Measurements from ENCODE around the gene TOP2B. TPM values are rescaled to one million over a fixed set of nuclear protein-coding genes. Genes with fewer than 3 reads are reported as not detected.

TOP2B gene
- total RNA-seq, 1 experiment from 2014 or later = 45.3 TPM

DNA sequence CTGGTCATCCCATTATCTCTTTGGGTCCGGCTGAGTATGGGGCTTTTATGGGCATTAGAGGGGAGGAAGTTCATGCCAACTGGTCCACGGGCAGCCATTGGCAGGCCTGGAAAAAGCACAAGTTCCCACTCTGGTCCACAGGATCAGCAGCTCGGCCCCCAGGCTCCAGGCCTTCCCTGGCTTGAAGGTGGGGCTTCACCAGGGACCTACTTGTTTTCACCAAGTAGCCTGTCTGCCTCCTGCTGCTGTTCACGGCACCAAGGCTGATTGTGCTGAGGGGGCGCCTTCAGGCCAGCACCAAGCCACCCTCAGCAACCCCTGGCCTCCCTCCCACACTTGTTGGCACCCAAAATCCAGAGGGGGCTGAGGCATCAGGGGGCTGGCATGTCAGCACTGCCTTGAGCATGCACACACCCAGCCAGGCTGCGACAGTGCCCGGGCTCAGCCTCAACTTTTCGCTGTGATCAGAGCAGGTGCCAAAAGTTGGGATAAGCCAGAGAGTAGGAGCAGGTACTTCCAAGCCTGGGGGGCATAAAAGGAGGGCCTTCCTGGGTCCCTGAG, 9.1 kb upstream of the TOP2B start:
- DNase-seq (ENCODE audit: low spot score) = no peak

DNA sequence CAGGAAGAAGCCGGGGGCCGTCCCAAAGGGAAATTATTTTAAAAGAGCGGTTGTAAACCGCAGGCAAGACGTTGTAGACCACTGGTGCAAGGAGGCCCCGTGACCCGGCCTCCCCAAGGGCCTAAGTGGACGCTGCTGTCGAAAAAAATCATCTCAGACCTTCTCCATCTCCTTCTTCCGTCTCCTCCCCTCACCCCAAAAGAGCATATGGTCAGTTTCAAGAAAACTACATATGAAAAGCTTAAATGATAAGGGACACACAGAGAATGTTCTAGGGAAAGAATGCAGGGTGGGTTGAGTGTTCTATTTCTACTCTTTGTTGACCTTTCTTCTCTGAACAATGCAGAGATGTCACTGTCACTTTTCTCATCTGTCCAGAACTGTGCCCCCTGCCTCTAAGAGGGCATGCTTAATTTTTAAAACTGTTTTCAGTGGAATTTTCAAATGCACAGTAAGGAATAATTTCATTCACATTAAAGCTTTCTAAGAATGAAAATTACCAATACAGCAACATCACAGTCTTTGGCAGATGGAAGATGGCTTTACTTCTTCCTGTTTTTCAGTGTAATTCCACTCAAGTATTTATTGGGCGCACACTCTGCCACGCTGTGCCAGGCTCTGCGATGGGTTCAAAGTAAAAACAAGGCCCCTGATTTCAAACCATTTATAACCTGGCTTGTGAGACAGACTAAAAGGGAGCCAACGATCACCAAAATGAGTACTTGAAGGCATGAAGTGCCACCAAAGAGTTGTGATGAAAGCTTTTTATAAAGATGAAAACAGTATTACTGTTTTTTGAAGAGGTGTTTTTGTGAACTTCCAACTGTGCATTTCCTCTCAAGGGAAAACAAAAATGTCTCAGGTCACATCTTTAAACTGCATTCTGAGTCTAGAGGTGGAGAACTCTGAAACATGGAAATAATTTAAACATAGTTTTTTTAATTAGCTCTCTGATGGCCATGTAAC, 891 bp upstream of the TOP2B start:
- no peak for DNase-seq (ENCODE audit: low spot score)

DNA sequence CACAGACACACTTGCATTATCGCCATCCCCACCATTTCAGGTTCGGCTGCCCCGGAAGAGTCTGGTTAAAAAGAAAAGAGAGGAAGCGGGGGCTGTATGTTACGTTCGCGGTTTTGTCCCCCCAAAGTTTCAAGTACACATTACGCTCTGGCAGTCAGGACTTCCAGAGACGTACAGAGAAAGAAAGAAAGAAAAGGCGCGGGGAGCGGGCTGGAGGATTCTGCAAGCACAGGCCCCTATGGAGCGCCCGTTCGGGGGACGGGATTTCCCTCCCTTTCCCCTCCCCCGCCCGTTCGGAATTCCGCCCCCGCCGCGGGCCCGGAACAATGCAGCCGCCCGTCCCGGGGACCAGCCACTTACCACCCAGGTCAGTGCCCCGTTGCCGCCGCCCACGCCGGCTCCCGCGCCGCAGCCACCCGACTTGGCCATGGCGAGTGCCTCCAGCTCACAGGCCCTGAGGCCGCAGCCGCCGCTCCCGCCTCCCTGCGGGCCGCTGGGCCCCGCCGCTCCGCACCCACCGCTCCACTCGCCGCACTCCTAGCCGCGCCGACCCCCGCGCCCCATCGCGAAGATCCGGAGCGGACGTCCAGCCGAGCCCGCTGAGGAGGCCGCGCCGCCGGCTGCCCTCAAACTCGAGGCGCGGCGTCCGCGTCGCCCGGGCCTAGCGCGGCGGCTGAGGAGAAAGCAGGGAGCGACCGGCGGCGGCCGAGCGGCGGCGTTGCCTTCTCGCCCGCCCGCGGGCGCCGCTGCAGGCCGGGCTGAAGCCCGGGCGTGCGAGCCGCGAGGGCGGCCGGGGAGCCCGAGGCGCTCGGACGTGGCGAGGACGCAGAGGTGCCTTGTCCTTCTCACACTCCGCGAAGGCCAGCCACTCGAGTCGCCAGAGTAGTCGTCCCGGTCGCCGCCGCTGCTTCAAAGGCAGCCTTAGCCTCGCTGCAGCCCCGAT, 567 bp downstream of the TOP2B start:
- no peak for DNase-seq (ENCODE audit: low spot score)

DNA sequence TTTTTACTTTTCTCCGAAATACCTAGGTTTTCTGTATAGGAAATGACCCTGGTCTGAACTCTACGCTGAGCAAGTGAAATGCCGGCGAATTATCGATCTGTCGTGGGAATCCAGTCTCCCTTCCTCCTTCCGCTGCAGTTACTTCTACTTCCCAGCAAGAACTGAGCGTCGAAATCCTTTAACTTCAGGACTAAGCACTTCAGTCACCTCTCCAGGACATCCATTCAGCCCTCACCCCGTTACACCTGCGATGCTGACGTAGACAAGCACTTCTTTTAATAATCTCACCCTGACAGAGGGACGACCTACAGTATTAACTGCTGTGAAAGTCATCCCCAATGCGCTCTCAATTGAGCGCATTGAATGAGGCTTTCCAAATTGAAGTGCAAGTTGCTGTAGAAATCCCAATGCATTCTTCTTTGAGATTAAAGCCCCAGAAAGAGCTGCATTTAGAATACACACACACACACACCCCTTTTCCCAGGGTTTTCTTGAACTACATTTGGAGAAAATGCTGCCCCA, 1.3 kb downstream of the TOP2B start:
- no peak for DNase-seq (ENCODE audit: low spot score)

DNA sequence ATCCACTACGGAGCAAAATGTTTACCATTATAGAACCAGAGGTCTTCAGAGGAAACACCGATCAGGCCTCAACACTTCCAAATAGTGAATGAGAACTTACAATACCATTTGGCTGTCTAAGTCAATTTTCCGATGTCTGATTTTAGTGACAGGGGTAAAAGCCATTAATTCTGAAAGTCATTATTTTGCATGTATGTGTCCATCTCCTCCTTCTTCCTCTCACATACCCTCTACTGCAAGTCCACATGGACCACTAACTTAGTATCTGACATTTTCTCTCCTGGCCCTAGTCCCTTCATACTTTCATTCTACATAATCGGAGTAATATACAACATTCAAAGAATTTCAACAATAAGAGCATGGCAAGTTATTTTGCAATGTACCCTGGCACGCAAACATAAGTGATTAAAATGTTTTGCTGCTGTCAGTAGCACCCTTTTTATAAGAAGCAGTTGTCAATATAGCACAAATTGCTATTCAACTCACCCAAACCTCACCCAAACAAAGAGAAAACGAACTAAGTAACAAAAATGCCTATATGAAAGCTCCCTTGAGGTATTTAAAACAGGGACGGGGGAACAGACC, 1.9 kb downstream of the TOP2B start:
- DNase-seq (ENCODE audit: low spot score) = no peak

DNA sequence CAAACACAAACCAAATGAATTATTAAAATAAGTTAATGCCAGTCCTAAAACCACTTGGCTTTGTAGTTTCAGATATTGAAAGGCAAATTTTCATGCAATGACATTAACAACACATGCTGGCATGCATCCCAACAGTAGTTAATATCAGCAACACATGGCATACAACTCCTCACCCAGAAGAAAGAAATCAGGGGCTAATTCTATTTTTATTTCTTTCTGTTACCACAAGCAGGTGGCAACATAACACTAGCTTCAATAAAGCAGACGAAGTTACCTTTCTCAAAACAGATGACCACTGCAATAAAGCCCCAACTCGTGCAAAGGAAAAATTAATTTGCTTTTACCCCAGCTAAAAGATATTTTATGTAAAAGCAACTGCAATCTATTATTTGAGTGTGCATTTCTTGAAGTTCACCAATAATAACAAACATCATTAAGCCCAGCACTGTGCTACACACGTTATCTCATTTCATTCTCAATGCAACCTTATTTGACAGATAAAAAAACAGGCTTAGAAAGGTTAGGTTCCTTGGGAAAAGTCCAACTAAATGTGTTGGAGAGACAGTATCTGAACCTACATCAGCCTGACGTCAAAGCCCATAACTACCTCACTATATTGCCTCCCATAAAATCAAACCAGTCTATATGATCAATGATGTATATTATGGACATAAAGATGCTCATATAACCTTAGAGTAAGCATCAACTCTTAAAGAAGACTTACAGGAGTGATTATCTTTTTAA, 2.8 kb downstream of the TOP2B start:
- no peak for DNase-seq (ENCODE audit: low spot score)

DNA sequence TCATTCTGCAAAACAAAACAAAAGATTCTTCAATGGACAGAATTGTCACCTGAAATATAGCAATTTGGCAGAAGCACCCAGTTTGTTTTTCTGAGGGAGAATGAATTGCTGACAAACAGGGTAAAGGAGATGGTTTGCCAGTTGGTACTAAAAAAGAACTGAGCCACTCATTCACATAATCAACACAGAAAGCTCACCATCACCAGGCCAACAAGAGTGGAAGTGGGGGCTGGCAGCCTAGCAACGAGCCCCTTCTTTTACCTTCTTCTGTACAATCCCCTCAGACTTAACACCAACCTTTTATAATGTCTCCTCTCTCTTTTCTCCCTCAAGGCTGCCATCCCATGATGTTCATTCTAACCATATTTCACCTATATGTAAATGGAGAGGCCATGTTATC, 5.9 kb downstream of the TOP2B start:
- DNase-seq (ENCODE audit: low spot score) = no peak

DNA sequence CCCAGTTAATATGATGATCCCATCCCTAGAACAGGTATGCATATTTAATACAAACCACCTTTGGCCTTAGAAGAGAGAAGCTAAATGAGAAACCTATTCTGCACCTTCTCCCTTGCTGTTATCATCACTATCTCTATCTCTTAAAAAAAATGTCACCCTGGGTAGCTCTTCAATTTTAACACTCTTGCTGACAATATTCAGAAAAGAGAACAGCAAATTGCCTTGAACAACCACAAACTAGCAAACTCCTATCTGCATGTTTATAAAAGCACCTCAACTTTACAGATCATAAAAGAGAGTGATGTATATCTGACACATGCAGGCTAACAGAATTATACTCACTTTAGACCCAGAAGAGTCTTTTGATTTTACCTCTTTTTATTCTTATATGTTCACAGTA, 7.4 kb downstream of the TOP2B start:
- DNase-seq (ENCODE audit: low spot score) = no peak

DNA sequence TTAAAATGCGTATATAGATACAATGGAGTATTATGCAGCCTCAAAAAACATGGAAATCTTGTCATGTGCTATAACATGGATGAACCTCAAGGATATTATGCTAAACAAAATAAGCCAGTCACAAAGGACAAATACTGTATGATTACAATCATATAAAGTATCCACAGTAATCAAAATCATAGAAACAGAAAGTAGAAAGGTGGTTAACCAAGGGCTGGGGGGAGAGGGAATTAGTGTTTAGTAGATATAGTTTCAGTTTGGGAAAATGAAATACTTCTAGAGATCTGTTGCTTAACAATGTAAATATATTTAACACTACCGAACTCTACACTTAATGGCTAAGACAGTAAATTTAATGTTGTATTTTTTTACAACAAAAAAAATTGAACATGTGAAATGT, 9.0 kb downstream of the TOP2B start:
- DNase-seq (ENCODE audit: low spot score) = no peak

DNA sequence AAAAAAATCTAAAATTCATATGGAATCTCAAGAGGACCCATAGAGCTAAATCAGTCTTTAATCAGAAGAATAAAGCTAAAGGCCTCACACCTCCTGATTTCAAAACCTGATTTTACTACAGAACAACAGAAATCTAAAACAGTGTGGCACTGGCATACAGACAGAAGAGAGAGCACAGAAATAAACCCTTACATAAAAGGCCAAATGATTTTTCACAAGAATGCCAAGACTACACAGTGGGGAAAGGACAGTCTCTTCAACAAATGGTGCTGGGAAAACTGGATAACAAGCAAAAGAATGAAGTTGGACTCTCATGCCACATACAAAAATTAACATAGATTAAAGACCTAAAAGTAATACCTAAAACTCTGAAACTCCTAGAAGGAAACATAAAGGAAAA, 10.1 kb downstream of the TOP2B start:
- no peak for DNase-seq (ENCODE audit: low spot score)

DNA sequence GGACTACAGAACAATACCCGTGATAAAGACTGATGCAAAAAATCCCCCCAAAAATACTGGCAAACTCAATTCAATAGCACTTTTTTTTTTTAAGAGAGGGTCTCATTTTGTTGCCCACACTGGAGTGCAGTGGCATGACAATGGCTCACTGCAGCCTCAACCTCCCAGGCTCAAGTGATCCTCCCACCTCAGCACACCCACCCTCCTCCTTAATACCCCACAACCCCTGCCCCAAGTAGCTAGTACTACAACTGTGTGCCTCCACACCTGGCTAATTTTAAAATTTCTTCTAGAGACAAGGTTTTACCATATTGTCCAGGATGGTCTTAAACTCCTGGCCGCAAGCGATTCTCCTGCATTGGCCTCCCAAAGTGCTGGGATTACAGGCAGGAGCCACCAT, 11.4 kb downstream of the TOP2B start:
- DNase-seq (ENCODE audit: low spot score) = no peak

DNA sequence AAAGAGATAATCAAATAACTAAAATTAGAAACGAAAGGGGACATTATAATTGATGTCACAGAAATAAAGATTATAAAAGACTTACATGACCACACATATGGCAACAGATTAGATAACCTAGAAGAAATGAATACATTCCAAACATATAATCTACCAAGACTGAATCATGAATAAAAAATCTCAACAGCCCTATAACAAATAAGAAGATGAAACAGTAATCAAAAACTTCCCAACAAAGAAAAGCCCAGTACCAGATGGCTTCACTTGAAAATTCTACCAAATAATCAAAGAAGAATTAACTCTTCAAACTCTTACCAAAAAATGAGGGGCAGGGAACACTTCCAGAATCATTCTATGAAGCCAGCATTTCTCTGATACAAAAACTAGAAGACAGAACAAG, 11.8 kb downstream of the TOP2B start:
- no peak for DNase-seq (ENCODE audit: low spot score)

DNA sequence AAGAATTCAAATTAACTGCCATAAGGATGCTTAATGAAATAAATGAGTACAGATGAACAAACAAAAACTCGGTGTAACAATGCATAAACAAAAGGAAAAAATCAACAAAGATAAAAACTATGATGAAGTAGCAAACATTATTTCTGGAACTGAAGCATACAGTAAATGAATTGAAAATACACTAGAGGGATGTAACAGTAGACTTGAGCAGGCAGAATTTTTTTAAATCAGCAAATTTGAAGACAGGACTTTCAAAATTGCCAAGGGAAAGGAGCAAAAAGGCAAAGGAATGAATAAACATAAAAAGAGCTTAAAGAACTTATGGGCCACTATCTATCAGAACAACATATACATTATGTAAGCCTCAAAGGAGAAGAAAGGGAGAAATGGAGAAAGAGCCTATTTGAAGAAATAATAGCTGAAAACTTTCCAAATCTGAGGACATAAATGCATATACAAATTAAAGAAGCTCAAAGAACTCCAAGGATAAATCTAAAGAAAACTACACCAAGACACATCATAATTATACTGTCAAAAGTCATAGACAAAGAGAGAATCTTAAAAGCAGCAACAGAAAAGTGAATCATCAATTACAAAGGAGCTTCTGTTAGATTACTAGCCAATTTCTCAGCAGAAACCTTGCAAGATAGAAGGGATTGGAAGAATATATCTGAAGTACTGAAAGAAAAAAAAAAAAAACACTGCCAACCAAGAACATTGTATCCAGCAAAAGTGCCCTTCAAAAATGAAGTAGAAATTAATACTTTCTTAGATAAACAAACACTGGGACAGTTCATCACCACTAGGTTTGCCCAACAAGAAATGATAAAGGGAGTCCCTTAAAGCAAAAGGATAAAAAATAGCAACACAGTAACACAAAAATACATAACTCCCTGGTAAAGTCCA, 15.5 kb downstream of the TOP2B start:
- no peak for DNase-seq (ENCODE audit: low spot score)

DNA sequence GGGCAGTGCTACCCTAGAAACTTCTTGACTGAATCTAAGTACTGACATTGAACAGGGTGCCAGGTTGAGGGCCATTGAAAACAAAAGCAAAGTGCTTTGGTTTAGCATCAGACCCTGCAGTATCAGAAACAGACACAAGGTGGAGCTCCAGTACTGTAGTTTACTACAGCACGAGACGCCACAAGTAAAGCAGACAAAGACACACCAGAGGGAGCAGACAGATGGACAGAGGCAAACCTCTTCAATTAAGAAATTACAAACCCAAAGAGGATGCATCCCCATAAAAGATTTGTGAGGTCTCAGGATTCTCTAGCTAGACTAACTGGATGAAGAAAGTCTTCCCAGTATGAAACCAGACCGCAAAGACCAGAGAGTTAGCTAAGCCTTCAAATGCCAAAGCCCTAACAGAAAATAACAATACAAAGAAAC, 16.6 kb downstream of the TOP2B start:
- peak; percentile 56 for DNase-seq (ENCODE audit: low spot score)

DNA sequence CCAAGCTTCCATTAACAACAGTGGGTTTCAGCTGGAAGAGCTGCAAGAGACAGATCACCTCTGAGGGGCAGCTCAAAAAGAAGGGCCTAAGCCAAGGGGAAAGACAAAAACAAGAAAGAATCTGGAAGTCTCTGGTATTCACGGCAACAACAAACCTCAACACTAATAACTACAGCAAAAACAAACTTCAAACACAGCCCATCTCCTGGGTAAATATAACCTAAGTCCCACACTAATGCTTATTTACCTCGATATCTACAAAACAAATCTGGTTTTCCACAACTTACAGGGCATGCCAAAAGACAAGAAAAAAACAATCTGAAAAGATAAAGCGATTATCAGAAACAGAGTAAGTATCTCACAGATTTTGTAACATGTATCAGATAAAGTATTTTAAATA, 29.7 kb downstream of the TOP2B start:
- no peak for DNase-seq (ENCODE audit: low spot score)

DNA sequence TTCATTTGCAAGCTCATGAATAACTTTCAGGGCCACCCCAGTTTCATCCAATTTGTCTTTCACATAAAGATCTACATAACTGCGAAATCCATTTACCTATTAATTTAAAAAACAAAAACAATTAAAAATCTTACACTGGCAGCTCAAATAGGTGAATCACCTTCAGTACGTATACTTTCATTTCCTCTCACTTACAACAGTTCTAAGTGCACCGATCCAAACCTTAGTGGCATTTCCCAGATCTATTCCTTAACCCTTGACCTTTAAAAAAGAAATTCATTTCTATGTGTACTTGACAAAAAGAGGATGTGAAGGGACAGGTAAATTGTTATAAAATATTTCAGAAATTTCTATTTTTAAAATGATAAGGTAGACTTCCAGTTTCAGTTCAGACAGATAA, 30.8 kb downstream of the TOP2B start:
- no peak for DNase-seq (ENCODE audit: low spot score)

DNA sequence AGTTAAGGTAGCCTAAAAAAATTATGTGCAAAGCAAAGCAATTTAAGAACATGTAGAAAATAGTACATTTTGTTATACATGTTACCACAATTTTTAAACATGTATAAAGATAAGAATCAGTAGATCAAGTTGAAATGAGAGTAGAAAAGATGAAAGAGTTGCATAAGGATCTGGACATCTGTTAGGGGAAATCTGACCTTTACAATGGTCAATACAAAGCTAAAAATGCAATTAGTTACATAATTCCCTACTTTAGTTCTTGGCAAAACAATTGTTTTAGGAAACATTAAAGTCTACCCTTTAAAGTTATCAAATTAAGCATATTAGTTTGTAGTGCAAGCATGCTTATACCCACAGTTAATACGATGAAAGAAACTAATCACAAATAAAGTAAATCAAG, 32.7 kb downstream of the TOP2B start:
- DNase-seq (ENCODE audit: low spot score) = no peak

DNA sequence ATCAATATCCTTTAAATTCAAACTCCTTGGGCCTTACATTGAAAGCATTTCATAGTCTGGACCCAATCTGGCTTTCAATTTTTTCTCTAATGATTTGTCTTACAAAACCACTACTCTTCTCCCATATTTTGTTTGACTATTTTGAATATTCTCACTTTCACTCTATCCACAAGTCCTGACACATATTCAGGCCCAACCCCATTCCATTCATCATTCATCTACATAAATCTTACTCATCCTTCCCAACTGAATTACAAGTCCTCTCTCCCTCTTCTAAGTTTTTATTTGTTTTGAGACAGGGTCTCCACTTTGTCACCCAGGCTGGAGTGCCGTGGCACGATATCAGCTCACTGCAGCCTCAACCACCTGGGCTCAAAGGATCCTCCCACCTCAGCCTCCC, 43.6 kb downstream of the TOP2B start:
- no peak for DNase-seq (ENCODE audit: low spot score)

DNA sequence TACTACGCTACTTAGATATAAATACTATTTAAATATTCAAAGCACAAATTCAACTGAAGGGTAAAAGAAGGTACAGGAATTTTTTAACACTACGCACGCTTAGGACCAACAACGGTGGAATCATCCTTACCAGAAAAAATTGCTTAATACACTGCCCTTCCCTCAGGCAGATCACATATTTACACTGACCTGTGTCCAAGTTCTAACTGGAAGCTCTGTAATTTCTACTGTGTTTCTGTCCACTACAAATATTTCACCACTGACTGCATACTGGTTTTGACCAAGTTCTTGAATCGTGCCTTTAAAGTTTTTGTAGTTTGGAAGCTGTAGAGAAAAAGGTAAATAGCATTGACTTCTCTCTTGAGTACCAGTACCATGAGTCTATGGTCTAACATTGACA, 44.2 kb downstream of the TOP2B start:
- DNase-seq (ENCODE audit: low spot score) = no peak

DNA sequence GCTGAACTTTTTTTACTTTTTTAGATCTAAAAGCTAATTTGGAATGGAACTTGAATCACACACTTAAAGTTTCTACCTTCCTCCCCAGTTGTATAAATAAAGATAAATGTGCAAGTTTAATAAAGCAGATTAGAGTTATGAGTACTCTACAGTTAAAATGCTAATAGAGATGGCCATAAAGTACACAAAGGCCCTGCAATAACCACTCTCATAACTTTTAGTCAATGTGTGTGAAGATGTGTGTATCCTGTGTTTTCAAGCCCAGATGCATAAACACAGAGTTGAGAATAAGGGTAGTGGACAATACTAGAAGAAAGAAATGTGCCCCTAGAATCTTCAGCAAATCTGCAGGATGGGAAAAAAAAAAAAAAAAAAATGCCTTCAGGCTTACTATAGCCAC, 45.3 kb downstream of the TOP2B start:
- no peak for DNase-seq (ENCODE audit: low spot score)
